Measurements from ENCODE around the gene GSTM2.

Gene GSTM2

GRCh38 chr1:109712321-109712864 is 44.5 kb downstream of the GSTM2 start:
- no peak overlapping the region for H3K9ac ChIP-seq (ENCODE audit: low read depth, low read length, poor library complexity, severe bottlenecking)
- no peaks in the 10 kb centered on the region for H3K4me1 ChIP-seq (ENCODE audit: insufficient read depth, low read length, poor library complexity, severe bottlenecking)
- no peaks in the 10 kb centered on the region for H3K79me2 ChIP-seq (ENCODE audit: insufficient read depth, low read length)
- H3K36me3 ChIP-seq (ENCODE audit: insufficient read depth, low read length) = no peaks in the 10 kb centered on the region
- TF ChIP-seq EZH2phosphoT487 (IDR thresholded peaks at IDR 0.05; ENCODE audit: borderline replicate concordance) (no peak), CTCF (conservative IDR thresholded peaks at IDR 0.05; ENCODE audit: low read length) (no peak)
- H3K4me2 ChIP-seq (ENCODE audit: low read depth, low read length, poor library complexity, severe bottlenecking) = no peak overlapping the region
- no peaks in the 10 kb centered on the region for H4K20me1 ChIP-seq (ENCODE audit: insufficient read depth, low read length, poor library complexity, severe bottlenecking)
- no peaks in the 10 kb centered on the region for H3K9me2 ChIP-seq (replicated peaks; ENCODE audit: low read depth, low read length)
- H3K27me3 ChIP-seq (ENCODE audit: insufficient read depth, low read length, poor library complexity, severe bottlenecking) = no peaks in the 10 kb centered on the region
- no peaks in the 10 kb centered on the region for H3F3A ChIP-seq (ENCODE audit: low read depth)
- H3K9me3 ChIP-seq (ENCODE audit: insufficient read depth, low read depth, low read length) = no peaks in the 10 kb centered on the region
- no peak overlapping the region for H2AFZ ChIP-seq (ENCODE audit: low read length)
- no peak overlapping the region for H3K4me3 ChIP-seq (ENCODE audit: low read length, poor library complexity, severe bottlenecking)

GRCh38 chr1:109713636-109714035 is 45.8 kb downstream of the GSTM2 start:
- Histone ChIP-seq H4K20me1 (ENCODE audit: insufficient read depth, low read length, poor library complexity, severe bottlenecking) (no peaks in the 10 kb centered on the region), H3K36me3 (ENCODE audit: insufficient read depth, low read length) (no peaks in the 10 kb centered on the region), H3K4me2 (ENCODE audit: low read depth, low read length, poor library complexity, severe bottlenecking) (no peak overlapping the region), H3K9me2 (replicated peaks; ENCODE audit: low read depth, low read length) (no peaks in the 10 kb centered on the region), H2AFZ (ENCODE audit: low read length) (no peak overlapping the region), H3K9ac (ENCODE audit: low read depth, low read length, poor library complexity, severe bottlenecking) (no peak overlapping the region), H3K4me3 (ENCODE audit: low read length, poor library complexity, severe bottlenecking) (no peak overlapping the region), H3F3A (ENCODE audit: low read depth) (no peaks in the 10 kb centered on the region), H3K9me3 (ENCODE audit: insufficient read depth, low read depth, low read length) (no peaks in the 10 kb centered on the region), H3K27me3 (ENCODE audit: insufficient read depth, low read length, poor library complexity, severe bottlenecking) (no peaks in the 10 kb centered on the region), H3K79me2 (ENCODE audit: insufficient read depth, low read length) (no peaks in the 10 kb centered on the region), H3K4me1 (ENCODE audit: insufficient read depth, low read length, poor library complexity, severe bottlenecking) (no peaks in the 10 kb centered on the region)
- TF ChIP-seq EZH2phosphoT487 (IDR thresholded peaks at IDR 0.05; ENCODE audit: borderline replicate concordance) = no peak
- no peak for TF ChIP-seq CTCF (conservative IDR thresholded peaks at IDR 0.05; ENCODE audit: low read length)

GRCh38 chr1:109714661-109715372 is 47.0 kb downstream of the GSTM2 start:
- Histone ChIP-seq H3K36me3 (ENCODE audit: insufficient read depth, low read length) (no peaks in the 10 kb centered on the region), H3K9me3 (ENCODE audit: insufficient read depth, low read depth, low read length) (no peaks in the 10 kb centered on the region), H3K4me1 (ENCODE audit: insufficient read depth, low read length, poor library complexity, severe bottlenecking) (peaks cover 6% of the 10 kb centered on the region), H3K27me3 (ENCODE audit: insufficient read depth, low read length, poor library complexity, severe bottlenecking) (no peaks in the 10 kb centered on the region), H3K9me2 (replicated peaks; ENCODE audit: low read depth, low read length) (no peaks in the 10 kb centered on the region), H3K4me3 (ENCODE audit: low read length, poor library complexity, severe bottlenecking) (no peak overlapping the region), H3K4me2 (ENCODE audit: low read depth, low read length, poor library complexity, severe bottlenecking) (no peak overlapping the region), H3K79me2 (ENCODE audit: insufficient read depth, low read length) (no peaks in the 10 kb centered on the region), H2AFZ (ENCODE audit: low read length) (no peak overlapping the region), H3F3A (ENCODE audit: low read depth) (no peaks in the 10 kb centered on the region), H3K9ac (ENCODE audit: low read depth, low read length, poor library complexity, severe bottlenecking) (no peak overlapping the region), H4K20me1 (ENCODE audit: insufficient read depth, low read length, poor library complexity, severe bottlenecking) (no peaks in the 10 kb centered on the region)
- TF ChIP-seq CTCF (conservative IDR thresholded peaks at IDR 0.05; ENCODE audit: low read length) = no peak
- no peak for TF ChIP-seq EZH2phosphoT487 (IDR thresholded peaks at IDR 0.05; ENCODE audit: borderline replicate concordance)

Measured in Loucy (cell line).